GM12874 (cell line): ENCODE results near the gene FCMR.

ENCODE experiments used
- TF ChIP-seq, protein P1 (sequence below): IDR thresholded peaks from 2 replicates; pipeline ENCODE4 v1.5.1; 2011; ENCODE audit warnings: low read depth, mild to moderate bottlenecking, control low read depth, low read length, moderate library complexity; ENCODE audit not compliant: insufficient read depth

Gene FCMR

DNA sequence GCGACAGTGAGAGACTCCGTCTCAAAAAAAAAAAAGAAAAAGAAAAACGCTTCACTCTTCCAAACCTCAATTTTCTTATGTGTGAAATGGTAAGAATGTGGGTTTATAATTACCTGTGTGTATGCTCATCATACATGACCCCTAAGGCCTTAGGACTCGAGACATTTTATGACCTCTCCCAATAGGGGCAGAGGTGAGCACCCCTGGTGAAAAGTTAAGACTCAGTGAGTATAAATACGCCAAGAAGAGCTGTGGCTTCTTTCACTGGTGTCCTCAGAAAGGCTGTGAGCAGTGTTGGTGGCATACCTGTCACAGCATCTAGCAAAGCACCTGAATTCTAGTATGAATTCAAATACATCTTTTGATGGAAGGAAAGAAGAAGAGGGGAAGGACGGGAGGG lies 7.8 kb upstream of the FCMR start:
- TF ChIP-seq, protein P1, sequence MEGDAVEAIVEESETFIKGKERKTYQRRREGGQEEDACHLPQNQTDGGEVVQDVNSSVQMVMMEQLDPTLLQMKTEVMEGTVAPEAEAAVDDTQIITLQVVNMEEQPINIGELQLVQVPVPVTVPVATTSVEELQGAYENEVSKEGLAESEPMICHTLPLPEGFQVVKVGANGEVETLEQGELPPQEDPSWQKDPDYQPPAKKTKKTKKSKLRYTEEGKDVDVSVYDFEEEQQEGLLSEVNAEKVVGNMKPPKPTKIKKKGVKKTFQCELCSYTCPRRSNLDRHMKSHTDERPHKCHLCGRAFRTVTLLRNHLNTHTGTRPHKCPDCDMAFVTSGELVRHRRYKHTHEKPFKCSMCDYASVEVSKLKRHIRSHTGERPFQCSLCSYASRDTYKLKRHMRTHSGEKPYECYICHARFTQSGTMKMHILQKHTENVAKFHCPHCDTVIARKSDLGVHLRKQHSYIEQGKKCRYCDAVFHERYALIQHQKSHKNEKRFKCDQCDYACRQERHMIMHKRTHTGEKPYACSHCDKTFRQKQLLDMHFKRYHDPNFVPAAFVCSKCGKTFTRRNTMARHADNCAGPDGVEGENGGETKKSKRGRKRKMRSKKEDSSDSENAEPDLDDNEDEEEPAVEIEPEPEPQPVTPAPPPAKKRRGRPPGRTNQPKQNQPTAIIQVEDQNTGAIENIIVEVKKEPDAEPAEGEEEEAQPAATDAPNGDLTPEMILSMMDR: peak; percentile 16; the same call in 1 of the 2 replicates

DNA sequence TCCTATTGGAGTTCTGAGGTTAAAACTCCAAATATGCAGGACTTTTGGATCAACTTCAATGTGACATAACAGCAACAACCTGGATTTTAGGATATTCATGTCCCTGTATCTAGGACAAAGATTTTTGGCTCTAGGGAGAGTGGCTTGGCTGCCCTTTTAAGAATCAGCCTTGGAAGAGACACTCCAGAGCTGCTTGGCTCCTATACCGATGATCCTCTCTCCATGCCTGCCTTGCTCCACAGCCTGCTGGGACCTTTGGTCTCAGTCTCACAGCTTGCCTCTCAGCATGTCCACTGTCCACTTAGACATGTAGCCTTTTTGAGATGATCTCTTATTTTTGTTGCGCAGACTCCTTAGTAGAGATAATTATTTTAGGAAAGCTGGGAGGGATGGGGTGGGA lies 4.5 kb upstream of the FCMR start:
- TF ChIP-seq, protein P1: no peak

DNA sequence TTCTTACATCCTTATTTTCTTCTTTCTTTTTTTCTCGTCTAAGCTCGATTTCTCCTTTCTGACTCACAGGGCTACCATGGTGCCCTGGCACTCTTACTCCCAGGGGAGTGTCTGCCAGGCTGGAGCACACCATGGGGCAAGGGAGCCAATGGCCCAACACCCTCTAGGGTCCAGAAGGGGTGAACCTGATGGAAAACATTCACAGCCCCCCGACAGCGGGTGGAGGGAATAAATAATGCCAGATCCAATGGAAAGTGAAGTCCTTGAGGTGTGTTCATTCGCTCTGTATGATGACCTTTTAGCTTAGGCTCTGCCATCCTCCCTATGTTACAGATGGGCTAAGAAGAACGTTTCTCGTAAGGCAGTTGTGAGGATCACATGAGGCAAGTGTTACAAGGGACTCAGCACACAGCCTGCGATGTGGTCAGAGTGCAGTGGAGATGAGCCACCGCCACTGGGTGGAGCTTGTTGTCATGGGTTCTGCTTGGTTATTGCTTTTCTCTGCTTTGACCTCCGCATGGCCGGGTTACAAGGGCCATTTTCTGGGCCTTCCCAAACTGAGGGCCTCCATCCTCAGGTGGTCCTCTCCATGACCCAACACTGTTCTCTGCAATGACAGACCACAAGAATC lies 3.5 kb upstream of the FCMR start:
- TF ChIP-seq, protein P1: peak; percentile 25; the same call in 1 of the 2 replicates

DNA sequence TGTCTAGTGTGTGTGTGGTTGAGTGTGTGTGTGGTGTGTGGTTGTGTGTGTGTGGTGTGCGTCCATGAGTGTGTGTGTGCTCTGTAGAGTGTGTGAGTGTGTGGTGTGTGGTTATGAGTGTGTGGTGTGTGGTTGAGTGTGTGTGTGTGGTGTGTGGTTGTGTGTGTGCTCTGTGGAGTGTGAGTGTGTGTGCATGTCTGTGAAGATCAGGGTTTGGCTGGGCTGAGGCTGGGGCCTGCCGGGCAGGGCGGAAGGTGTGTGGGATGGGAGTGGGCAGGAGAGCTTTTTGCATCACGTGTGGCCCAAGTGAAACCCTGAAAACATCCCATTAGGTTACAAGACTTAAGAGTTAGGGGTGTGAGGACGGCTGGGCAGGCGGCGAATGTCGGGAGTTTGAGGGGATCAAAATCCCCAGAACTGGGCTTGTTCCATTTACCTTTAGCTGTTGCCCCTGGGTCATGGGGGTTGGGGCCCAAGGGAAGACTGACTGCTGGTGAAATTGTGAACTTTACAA lies 2.9 kb upstream of the FCMR start:
- TF ChIP-seq, protein P1: no peak

DNA sequence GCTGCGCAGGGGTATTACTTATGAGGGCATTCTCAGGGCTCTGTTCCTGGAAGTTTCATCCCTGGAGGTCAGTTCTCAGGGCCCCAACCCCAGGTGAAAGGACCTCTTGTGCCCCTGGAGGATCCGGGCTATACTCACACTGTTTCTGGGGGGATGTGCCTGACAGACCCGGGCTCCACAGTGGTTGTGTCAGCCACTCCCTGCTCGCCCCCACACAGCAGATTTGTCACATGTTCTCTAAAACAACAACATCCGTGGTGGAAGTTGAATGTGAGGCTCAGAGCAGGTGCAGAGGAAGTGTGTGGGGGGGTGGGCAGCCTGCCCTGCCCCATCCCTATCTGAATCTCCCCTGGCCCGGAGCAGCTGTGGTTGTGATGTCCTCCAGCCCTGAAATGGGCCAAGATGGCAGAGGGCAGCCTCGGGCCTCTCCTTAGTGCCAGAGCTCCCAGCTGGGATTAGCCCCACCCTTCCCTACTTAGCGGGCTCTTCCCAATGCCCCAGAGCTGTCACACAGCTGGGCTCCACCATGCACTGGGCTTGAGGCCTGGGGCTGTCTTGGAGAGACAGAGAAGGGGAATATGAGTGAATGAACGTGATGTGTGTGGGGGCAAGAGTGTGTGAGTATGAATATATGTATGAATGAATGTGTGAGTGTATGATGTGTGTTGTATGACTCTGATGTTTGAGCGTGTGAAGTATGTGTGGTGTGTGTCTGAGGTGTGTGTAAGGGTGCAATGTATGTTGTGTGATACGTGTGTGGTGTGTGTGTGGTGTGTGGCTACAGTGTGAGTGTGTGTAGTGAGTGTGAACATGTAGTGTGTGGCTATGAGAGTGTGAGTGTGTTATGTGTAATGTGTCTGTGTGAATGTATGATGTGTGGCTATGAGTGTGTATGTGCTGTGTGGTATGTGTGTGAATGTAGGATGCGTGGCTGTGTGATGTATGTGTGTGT lies 1.5 kb upstream of the FCMR start:
- TF ChIP-seq, protein P1: no peak

DNA sequence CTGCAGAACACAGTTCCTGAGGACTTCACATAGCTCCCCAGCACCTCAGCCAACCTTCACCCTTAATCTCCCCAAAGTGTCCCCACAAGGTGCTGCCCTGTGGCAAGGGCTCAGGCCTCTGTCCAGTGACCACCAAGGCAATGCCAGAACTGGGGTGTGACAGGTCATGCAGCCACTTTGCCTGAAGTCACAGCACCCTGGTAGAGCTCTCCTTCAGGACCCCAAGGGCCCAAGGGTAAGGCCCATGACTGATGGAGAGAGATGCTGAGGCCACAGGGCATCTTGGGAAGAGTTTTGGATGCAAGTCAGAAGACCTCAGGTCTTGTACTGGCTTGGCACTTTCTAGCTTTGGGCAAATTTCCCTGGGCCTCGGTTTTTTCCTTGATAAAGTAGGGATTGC lies 783 bp upstream of the FCMR start:
- TF ChIP-seq, protein P1: no peak

DNA sequence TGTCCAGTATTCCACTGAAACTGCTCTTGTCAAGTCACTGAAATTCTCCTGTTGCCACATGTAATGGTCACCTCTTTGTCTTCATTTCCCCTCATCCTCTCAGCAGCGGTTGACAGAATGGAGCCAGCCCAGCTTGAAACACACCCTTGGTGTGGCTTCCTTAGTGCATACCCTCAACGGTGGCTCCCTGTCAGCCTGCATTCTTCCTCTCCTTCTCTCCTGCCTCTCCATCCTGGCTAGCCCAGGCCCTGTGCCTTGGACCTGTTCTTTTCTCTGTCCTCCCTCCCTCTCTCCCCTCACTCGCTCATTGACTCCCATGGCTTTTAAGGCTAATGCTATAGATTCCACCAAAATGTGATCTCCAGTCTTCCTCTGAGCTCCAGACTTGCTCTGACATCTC lies 3.7 kb downstream of the FCMR start:
- TF ChIP-seq, protein P1: no peak
